Measurements from ENCODE around the gene AGPAT2.

Gene AGPAT2

GRCh38 chr9:136700959-136701667, 13.9 kb upstream of the AGPAT2 start:
- DNase-seq = no peak

GRCh38 chr9:136700304-136700703, 13.0 kb upstream of the AGPAT2 start:
- no peak for DNase-seq

DNA sequence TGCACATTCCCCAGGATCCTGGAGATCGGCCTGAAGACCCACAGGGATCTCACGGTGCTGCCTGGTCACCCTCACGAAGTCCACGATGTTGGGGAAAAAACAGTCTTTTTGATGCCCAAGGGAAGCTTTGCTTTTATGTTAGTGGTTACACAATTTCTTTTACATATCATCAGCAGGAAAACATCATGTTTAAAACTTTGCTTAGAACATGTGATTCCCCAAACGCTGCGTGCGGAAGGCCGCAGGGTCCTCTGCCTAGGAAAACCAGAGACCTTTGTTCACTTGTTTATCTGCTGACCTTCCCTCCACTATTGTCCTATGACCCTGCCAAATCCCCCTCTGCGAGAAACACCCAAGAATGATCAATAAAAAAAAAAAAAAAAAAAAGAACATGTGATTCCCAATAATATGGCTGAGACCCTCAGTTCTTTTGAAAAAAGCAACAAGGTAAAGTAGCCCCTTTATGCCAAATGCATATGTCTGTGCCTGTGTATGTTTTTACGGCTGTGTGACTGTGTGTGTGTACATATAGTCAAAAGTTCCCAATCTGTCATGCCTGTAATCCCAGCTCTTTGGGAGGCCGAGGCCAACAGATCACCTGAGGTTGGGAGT, 11.5 kb upstream of the AGPAT2 start:
- DNase-seq = no peak

GRCh38 chr9:136697821-136698526, 10.7 kb upstream of the AGPAT2 start:
- no peak for DNase-seq

GRCh38 chr9:136697146-136697820, 10.0 kb upstream of the AGPAT2 start:
- DNase-seq = no peak

GRCh38 chr9:136696502-136696901, 9.2 kb upstream of the AGPAT2 start:
- no peak for DNase-seq

DNA sequence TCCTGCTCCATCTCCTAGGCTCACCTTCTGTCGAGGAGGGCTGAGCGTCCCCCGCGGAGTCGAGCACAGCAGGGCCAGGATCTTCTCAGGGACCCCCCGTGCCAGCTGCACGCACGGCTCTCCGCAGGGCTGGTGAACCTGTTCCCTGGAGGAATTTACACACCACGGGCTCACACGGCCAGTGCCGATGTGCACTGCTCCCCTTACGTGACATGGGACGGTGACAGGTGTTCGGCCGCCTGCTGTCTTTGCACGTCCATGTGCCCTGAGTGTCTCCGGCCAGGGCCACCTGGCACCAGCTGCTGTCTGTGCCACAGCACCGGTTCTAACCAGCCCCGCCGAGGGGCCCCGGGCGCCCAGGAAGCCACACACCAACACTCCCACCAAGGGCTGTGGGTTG, 8.7 kb upstream of the AGPAT2 start:
- DNase-seq = no peak

GRCh38 chr9:136695435-136695895, 8.2 kb upstream of the AGPAT2 start:
- DNase-seq = no peak

DNA sequence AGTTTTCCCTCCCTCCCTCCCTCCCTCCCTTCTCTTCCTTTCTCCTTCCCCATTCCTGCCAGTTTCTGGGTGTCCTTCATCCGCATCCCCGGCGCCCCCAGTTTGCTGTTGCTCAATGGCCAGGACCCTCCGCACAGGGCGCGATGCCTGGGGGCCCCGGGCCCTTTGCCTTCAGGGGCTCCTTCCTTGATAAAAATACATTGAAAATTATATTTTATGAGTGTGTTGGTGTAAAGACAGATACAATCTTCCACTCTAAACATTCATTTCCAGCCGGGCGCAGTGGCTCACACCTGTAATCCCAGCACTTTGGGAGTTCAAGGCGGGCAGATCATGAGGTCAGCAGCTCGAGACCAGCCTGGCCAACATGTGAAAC, 7.6 kb upstream of the AGPAT2 start:
- DNase-seq = no peak

GRCh38 chr9:136694163-136694871, 7.1 kb upstream of the AGPAT2 start:
- peak; percentile 23 to 46 for DNase-seq

DNA sequence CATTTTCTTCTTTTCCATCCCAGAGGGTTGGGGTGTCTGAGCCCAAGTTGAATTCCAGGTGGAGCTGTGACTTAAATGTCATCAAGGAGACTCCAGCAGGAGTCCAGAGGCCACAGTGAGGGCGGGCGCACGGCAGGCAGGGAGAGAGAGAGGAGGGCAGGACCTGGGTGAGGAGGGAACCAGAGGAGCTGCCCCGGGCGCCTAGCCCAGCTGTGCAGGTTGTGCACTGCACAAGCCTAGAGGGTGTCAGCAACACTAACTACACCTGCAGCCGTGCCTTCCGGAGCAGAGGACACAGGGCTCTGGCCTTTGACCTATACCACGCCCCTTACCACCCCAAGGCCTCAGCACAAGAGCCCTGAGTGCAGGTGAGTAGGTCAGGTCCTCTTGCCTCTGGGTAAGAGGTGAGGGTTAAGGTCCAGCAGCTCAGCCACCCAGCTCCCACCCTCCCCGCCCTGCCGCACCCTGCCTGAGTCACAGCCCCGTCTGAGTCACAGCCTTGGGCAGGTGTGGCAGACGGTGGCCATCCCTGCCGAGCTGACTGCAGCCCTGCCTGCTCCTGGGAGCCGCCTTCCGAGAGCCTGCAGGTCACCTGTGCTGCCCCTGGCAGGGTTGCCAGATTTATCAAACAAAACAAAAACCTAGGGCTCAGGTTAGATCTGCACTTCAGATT, 6.4 kb upstream of the AGPAT2 start:
- peak; percentile 24 to 38 for DNase-seq

- DNase-seq = no peak
Observed at GRCh38 chr9:136693135-136693489, 5.9 kb upstream of the AGPAT2 start.

DNA sequence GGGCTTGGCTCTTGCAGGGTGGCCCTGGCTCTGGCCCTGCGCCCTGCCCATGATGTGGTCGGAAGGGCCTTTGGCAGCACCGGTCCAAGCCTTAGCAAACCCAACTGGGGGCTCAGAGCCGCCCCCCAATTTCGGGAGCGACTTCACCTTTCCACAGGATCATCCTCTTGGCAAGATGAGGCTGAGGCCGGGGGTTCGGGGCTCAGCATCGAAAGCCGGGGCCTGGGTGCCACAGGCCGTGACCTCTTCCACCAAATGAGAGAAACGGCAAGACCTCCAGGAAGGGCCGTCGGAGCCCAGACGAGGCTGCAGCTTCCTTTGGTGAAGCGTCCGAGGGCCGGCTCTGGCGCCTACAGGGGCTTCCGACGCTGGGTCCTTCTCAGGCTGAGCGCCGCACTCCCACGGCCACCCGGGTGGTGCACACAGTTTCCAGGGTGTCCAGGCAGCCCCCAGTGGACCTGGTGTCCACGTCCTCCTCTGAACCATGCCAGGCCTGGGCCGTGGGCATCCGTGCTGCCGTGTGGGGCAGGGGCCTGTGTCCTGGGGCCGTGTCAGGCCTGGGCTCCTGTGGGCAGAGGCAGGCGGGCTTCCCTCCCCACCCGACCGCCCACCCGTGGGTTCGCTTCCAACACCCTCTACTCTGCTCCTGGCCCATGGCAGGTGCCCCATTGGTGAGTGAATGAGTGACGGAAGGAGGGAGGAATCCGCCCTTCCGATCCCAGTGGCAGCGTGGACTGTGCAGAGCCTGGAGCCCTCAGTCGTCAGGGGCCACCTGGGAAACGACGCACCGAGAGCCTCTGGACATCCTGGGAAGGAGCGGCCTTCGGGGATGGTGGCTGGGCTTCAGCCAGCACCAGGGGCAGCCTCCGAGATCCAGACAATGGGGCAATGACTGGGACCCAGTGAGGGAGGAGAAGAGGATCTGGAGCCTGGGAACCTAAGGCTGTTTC, 5.2 kb upstream of the AGPAT2 start:
- no peak for DNase-seq

- no peak for DNase-seq
Observed at GRCh38 chr9:136691316-136692184, 4.3 kb upstream of the AGPAT2 start.

GRCh38 chr9:136690806-136691261, 3.6 kb upstream of the AGPAT2 start:
- no peak for DNase-seq

DNA sequence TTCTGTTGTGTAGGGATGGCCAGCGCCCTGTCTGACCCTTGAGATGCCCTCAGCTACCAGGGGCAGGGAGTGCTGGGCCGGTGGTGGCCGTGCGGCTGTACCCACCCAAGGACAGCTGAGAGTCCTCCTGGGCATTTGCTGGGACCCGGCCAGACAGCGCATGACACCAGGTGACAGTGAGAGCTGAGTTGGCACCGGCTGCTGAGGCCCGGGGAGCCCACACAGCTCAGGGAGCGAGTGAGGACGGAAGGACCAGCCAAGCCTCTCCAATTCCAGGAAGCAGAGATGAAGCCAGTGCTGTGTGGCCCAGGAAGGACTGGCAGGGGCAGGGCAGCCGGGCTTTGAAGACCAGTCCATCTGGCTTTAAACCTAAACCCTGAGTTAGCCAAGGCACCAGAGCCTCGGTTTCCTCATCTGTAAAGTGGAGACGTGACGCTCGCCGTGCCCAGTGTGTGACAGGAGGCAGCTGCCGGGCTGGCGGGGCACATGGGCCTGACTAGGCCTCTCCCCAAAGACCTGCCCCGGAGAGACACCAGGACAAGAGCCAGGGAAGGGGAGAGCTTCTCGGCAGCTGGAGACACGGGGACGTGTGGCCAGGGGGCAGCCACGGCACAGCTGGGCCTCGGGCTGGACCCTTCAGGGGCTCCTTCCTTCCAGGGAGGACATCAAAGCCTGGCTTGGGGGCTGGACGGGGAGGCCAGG, 3.0 kb upstream of the AGPAT2 start:
- no peak for DNase-seq

DNA sequence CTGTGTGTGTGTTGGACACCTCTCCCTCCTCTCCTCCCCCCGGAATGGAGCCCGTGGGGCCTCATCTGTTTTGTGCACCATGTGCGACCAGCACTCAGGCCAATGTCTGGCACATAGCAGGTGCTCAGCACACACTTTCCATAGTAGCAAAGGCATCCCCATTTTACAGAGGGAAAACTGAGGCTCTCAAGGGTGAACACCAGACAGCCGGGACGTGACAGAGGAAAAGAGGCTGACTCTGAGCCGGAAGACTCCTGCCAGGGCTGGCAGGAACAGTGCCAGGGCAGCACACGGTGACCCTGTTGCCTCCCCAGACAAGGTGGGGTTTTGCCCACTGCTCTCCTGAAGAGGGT, 1.8 kb upstream of the AGPAT2 start:
- DNase-seq = no peak

DNA sequence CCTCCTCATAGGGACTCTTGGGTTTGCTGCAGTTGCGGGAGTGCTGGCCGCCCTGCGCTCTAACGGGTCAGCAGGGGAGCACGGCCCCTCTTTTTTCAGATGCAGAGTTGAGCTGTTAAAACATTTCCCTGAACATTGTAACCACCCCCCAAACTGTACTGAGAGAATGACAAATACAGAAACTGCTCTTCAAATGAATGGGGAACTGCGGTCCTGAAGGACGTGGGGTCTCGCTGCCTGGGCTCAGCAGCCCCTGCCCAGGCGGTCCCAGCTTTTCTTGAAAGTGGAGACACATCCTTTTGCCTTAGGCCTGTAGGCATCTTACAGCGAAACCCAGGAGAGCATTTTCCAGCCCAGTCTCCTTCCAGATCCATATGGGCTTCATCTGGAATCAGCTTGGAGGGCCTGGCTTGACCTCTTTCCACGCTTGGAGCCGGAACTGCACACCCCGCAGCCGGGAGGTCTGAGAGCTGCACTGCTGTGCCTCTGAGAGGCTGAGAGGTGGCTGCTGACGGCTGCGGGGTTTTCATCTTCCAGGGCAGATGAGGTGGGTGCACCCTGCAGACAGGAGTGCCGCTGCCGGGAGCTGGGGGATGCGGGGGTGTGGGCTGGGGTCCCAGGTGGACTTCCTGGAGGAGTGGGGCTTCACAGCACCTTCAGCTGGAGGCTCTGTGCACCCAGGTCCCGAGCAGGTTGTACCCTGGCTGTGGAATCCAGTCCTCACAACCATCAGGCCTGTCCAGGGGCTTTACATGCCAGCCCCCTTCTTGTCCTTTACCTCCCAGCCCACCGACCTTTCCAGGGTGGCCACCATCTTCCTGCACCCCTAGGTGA, 1.2 kb upstream of the AGPAT2 start:
- DNase-seq = no peak
